Sigmoid colon (tissue), 4 donors: ENCODE data around the gene RIMKLB.

Experiments used
- CTCF ChIP-seq, 4 experiments: fragments of 450-650 bp in 3 of 4; fragments of 200-600 bp in 1 of 4; IDR thresholded peaks; one replicate each; pipeline ENCODE4 v1.5.1; 2016 to 2019; ENCODE audit warnings: antibody characterized with exemption in 4 of 4, mild to moderate bottlenecking in 3 of 4, moderate library complexity in 2 of 4
- EP300 ChIP-seq, 4 donors: sonication (generic); formaldehyde crosslinking; IDR thresholded peaks; one replicate each; pipeline ENCODE4 v1.6.1; 2017; ENCODE audit warnings: antibody characterized with exemption in 4 of 4
- POLR2AphosphoS5 ChIP-seq, 4 donors: sonication (generic); formaldehyde crosslinking; IDR thresholded peaks; one replicate each; pipeline ENCODE4 v1.6.1; 2017; ENCODE audit warnings: antibody characterized with exemption in 4 of 4

GRCh38 chr12:8712572-8712971 is 14.8 kb downstream of the RIMKLB start:
- no peak for TF ChIP-seq CTCF (IDR thresholded peaks at IDR 0.05)
- TF ChIP-seq POLR2AphosphoS5 (IDR thresholded peaks at IDR 0.05): no peak
- TF ChIP-seq EP300 (IDR thresholded peaks at IDR 0.05): no peak
